ENCODE data around the gene PARP15. TPM values are rescaled to one million over a fixed set of nuclear protein-coding genes. Genes with fewer than 3 reads are reported as not detected.

The PARP15 gene
- total and polyA plus RNA-seq, 2 experiments from 2014 or later: 0.58 to 0.63 TPM

- no peaks in the 10 kb centered on the region for H3K4me1 ChIP-seq (ENCODE audit: insufficient read depth)
- H4K20me1 ChIP-seq (ENCODE audit: insufficient read depth, poor library complexity, severe bottlenecking): no peaks in the 10 kb centered on the region
- no peaks in the 10 kb centered on the region for H3K9me3 ChIP-seq (ENCODE audit: low read depth)
- H3K27ac ChIP-seq: no peak overlapping the region
- no peak for DNase-seq (ENCODE audit: low spot score)
- H3K4me2 ChIP-seq: no peak overlapping the region
- no peaks in the 10 kb centered on the region for H3K36me3 ChIP-seq (replicated peaks; ENCODE audit: insufficient read depth, low read depth)
- TF ChIP-seq EZH2phosphoT487 (IDR thresholded peaks at IDR 0.05; ENCODE audit: low read depth, severe bottlenecking, unreplicated experiment) (no peak), EZH2 (IDR thresholded peaks at IDR 0.05; ENCODE audit: borderline replicate concordance) (no peak), CTCF (IDR thresholded peaks at IDR 0.05; ENCODE audit: poor library complexity) (no peak)
- H3K4me3 ChIP-seq: no peak overlapping the region
- H3K79me2 ChIP-seq: no peaks in the 10 kb centered on the region
- no peak overlapping the region for H2AFZ ChIP-seq
- no peaks in the 10 kb centered on the region for H3K27me3 ChIP-seq
- WGBS (ENCODE audit: low lambda C conversion rate, missing lambda C conversion rate): 81% methylated on average over 5 of the region's 5 CpGs
- H3K9me2 ChIP-seq (replicated peaks; ENCODE audit: insufficient read depth): no peaks in the 10 kb centered on the region
Observed at GRCh38 chr3:122602011-122602710, 24.7 kb downstream of the PARP15 start.

- no peak for DNase-seq (ENCODE audit: low spot score)
- Histone ChIP-seq H3K4me2 (no peak overlapping the region), H3K4me3 (no peak overlapping the region), H3K36me3 (replicated peaks; ENCODE audit: insufficient read depth, low read depth) (no peaks in the 10 kb centered on the region), H3K9me3 (ENCODE audit: low read depth) (no peaks in the 10 kb centered on the region), H4K20me1 (ENCODE audit: insufficient read depth, poor library complexity, severe bottlenecking) (no peaks in the 10 kb centered on the region), H3K27ac (no peak overlapping the region), H3K9me2 (replicated peaks; ENCODE audit: insufficient read depth) (no peaks in the 10 kb centered on the region), H3K4me1 (ENCODE audit: insufficient read depth) (no peaks in the 10 kb centered on the region), H3K79me2 (no peaks in the 10 kb centered on the region), H3K27me3 (no peaks in the 10 kb centered on the region), H2AFZ (no peak overlapping the region)
- no peak for TF ChIP-seq EZH2 (IDR thresholded peaks at IDR 0.05; ENCODE audit: borderline replicate concordance)
- no peak for TF ChIP-seq CTCF (IDR thresholded peaks at IDR 0.05; ENCODE audit: poor library complexity)
- no peak for TF ChIP-seq EZH2phosphoT487 (IDR thresholded peaks at IDR 0.05; ENCODE audit: low read depth, severe bottlenecking, unreplicated experiment)
- 93% methylated on average over 2 of the region's 2 CpGs for WGBS (ENCODE audit: low lambda C conversion rate, missing lambda C conversion rate)
Observed at GRCh38 chr3:122603056-122603455, 25.6 kb downstream of the PARP15 start.

GRCh38 chr3:122606330-122606729 lies 28.9 kb downstream of the PARP15 start:
- no peaks in the 10 kb centered on the region for H3K9me2 ChIP-seq (replicated peaks; ENCODE audit: insufficient read depth)
- WGBS (ENCODE audit: low lambda C conversion rate, missing lambda C conversion rate): 79% methylated on average over 4 of the region's 4 CpGs
- H3K4me3 ChIP-seq: no peak overlapping the region
- H3K36me3 ChIP-seq (replicated peaks; ENCODE audit: insufficient read depth, low read depth): no peaks in the 10 kb centered on the region
- H3K79me2 ChIP-seq: no peaks in the 10 kb centered on the region
- no peaks in the 10 kb centered on the region for H3K9me3 ChIP-seq (ENCODE audit: low read depth)
- H3K4me2 ChIP-seq: no peak overlapping the region
- H3K4me1 ChIP-seq (ENCODE audit: insufficient read depth): no peaks in the 10 kb centered on the region
- no peak overlapping the region for H3K27ac ChIP-seq
- no peaks in the 10 kb centered on the region for H4K20me1 ChIP-seq (ENCODE audit: insufficient read depth, poor library complexity, severe bottlenecking)
- no peak overlapping the region for H2AFZ ChIP-seq
- H3K27me3 ChIP-seq: no peaks in the 10 kb centered on the region
- DNase-seq (ENCODE audit: low spot score): no peak
- no peak for TF ChIP-seq CTCF (IDR thresholded peaks at IDR 0.05; ENCODE audit: poor library complexity)
- no peak for TF ChIP-seq EZH2 (IDR thresholded peaks at IDR 0.05; ENCODE audit: borderline replicate concordance)
- no peak for TF ChIP-seq EZH2phosphoT487 (IDR thresholded peaks at IDR 0.05; ENCODE audit: low read depth, severe bottlenecking, unreplicated experiment)
